SU-DHL-6 (cell line): ENCODE results near the gene ST3GAL4.

Experiments
- EZH2phosphoT487 ChIP-seq: fragments of 200-600 bp; sonication (generic), shearing (Covaris generic); conservative IDR thresholded peaks from 2 replicates; pipeline ENCODE4 v1.6.1; 2018; ENCODE audit warnings: mild to moderate bottlenecking, antibody characterized with exemption, low read length, moderate library complexity, mixed read lengths
- TF ChIP-seq, protein P1 (sequence below): fragments of 200-600 bp; sonication (generic); IDR thresholded peaks from one replicate; pipeline ENCODE4 v1.5.1; 2017; ENCODE audit warnings: antibody characterized with exemption, mild to moderate bottlenecking, low read length, moderate library complexity; ENCODE audit not compliant: insufficient read depth, poor library complexity, severe bottlenecking

DNA sequence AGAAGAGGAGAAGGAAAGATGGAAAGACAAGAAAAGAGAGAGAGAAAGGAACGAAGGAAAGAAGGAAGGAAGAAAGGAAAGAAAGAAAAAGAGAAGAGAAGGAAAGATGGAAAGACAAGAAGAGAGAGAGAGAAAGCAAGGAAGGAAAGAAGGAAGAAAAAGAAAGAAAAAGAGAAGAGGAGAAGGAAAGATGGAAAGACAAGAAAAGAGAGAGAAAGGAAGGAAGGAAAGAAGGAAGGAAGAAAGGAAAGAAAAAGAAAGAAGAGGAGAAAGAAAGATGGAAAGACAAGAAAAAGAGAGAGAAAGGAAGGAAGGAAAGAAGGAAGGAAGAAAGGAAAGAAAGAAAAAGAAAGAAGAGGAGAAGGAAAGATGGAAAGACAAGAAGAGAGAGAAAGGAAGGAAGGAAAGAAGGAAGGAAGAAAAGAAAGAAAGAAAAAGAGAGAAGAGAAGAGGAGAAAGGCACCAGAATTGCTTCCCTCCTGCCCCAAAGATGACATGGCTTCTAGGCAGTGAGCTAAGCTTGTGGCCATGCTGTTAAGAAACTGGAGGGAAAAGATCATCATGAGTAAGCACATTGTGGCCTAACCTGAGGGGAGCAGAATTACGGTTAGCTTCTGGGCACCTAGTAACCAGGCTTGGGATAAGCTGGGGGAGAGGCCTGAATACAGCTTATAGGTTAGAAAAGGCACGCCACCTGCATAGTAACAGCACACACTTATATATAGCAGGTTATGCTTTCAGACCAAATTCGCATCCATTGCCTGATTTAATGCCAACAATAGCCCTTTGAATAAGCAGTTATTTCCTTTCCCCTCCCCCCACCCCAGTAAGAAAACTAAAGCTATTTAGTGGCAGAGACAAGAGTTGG lies 2.3 kb upstream of the ST3GAL4 start:
- TF ChIP-seq, protein P1, sequence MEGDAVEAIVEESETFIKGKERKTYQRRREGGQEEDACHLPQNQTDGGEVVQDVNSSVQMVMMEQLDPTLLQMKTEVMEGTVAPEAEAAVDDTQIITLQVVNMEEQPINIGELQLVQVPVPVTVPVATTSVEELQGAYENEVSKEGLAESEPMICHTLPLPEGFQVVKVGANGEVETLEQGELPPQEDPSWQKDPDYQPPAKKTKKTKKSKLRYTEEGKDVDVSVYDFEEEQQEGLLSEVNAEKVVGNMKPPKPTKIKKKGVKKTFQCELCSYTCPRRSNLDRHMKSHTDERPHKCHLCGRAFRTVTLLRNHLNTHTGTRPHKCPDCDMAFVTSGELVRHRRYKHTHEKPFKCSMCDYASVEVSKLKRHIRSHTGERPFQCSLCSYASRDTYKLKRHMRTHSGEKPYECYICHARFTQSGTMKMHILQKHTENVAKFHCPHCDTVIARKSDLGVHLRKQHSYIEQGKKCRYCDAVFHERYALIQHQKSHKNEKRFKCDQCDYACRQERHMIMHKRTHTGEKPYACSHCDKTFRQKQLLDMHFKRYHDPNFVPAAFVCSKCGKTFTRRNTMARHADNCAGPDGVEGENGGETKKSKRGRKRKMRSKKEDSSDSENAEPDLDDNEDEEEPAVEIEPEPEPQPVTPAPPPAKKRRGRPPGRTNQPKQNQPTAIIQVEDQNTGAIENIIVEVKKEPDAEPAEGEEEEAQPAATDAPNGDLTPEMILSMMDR, result no peak
- no peak for TF ChIP-seq EZH2phosphoT487
